RWPE1 (cell line): ENCODE results near the gene SYT10.
"Not testable (repeated sequence)": the region's sequence is repeated elsewhere in the genome, so short reads cannot be mapped to it uniquely, and the experiment has no call there.

Source experiments
- CTCF ChIA-PET: fragments of 350-600 bp; sonication (Branson Sonifier 250); formaldehyde crosslinking; extraction: SDS; loops from one replicate; lab custom pipeline; 2021; lab: Yijun Ruan, JAX
- POLR2A ChIA-PET: fragments of 400-600 bp; formaldehyde crosslinking; extraction: SDS; loops from one replicate; lab custom pipeline; 2020; ENCODE audit warnings: antibody characterized with exemption; ENCODE audit not compliant: low non-redundant PET; lab: Yijun Ruan, JAX
- DNase-seq: peaks from one replicate; pipeline ENCODE4 v3.0.0; 2012; ENCODE audit warnings: low spot score
- H3K27ac ChIP-seq: fragments of 450-650 bp; 2 replicates; pipeline ENCODE4 v1.5.1; 2017
- CTCF ChIP-seq: fragments of 450-650 bp; conservative IDR thresholded peaks from 2 replicates; pipeline ENCODE4 v1.5.1; 2017; ENCODE audit warnings: low read depth, mild to moderate bottlenecking

Gene SYT10

DNA sequence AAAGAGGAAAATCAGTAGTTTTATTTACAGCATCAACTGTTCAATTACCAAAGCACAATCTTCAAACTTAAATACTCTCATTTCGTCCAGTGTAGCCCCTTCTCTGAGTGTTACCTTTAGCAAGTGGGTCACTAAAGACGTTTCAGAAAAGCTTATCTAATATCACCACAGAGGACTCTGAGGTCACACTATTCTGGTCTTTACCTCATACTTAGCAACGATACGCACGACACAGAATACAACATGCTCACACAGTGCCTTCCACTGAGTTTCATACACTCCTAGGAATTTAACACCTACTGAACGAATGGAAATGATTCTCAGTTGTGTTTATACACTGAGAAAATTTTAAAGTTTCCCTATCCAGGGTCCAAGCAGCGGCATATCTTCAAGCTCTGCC, 2.0 kb downstream of the SYT10 start:
- no peak overlapping the region for H3K27ac ChIP-seq
- TF ChIP-seq CTCF: no peak
- POLR2A ChIA-PET: no interaction called here

DNA sequence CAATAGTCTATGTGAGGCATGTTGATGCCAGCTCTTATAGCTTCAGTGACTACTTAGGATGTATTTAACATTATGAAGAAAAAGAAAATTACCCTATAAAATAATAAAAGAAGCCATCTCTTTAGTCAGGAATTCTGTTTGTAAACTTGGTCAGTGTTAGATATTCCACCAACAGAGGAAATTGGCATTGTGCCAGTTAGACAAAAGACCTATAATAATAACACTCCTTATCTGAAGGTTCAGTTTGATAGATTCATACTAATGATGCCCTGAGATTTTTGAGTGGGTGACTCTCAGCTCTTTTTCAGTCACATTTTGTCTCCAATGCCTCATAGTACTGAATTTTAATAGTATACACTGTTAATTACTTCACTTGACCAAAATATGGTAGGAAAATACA, 6.6 kb downstream of the SYT10 start:
- DNase-seq: no peak
- H3K27ac ChIP-seq: no peak overlapping the region
- no peak for TF ChIP-seq CTCF
- CTCF ChIA-PET: no interaction called here
- POLR2A ChIA-PET: no interaction called here

More for the DNA sequence above, 2.0 kb downstream of the SYT10 start:
- CTCF ChIA-PET: interaction anchor here (0.7 kb wide), 1 partner anchor 1069 kb away, joined by 3 read pairs; no protein-coding TSS in a partner anchor
- DNase-seq: no peak

DNA sequence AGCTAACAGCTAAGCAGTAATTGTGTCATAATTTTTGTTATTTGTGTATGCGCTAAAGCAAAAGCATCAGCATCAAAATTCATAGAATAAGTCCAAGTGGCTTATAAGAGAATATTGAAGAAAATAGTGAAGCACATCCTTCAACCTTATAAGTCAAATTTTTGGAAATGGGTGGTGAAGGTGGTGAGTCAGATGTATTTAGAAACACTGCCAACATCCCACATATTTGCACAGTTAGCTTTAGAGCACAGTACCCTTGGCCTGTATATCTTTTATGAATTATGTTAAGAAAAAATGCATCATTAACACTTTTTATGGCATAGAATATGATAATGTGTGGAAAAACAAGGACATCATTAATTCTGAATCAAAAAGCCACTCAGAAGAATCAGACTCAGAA, 8.0 kb downstream of the SYT10 start:
- ChIA-PET POLR2A (no interaction called here), CTCF (no interaction called here)
- TF ChIP-seq CTCF: no peak
- DNase-seq: no peak
- no peak overlapping the region for H3K27ac ChIP-seq

- no peak overlapping the region for H3K27ac ChIP-seq
- TF ChIP-seq CTCF: no peak
- ChIA-PET CTCF (no interaction called here), POLR2A (no interaction called here)
- no peak for DNase-seq
Observed at GRCh38 chr12:33429468-33429867, 10.2 kb downstream of the SYT10 start.

GRCh38 chr12:33427071-33427470, 12.5 kb downstream of the SYT10 start:
- no peak overlapping the region for H3K27ac ChIP-seq
- no peak for DNase-seq
- ChIA-PET POLR2A (no interaction called here), CTCF (interaction anchor here (0.6 to 0.9 kb wide), 5 partner anchors 9 to 1061 kb away, joined by 3 to 4 read pairs (median 3); partner anchors contain the start of gene YARS2)
- no peak for TF ChIP-seq CTCF

DNA sequence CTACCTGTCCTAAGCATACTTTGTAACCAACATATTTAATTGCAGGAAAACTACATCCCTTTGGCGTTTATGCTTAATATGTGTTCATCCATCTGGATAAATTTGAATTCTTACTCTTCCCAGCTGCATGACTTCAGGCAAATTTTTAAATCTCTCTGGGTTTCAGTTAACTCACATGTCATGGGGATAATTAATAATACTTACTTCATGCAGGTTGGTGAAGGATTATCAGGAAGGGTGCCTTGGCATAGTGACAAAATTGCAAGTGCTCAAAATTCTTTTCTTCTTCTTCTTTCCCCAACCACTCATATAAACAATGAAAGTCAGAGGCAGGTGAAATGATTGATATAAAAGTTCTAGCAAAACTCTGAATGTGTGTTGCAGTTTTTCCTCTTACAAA, 15.9 kb downstream of the SYT10 start:
- DNase-seq: no peak
- ChIA-PET CTCF (no interaction called here), POLR2A (no interaction called here)
- H3K27ac ChIP-seq: no peak overlapping the region
- no peak for TF ChIP-seq CTCF

GRCh38 chr12:33412410-33412809, 27.2 kb downstream of the SYT10 start:
- CTCF ChIA-PET, DNase-seq, POLR2A ChIA-PET, H3K27ac ChIP-seq: not testable (repeated sequence)
